A673 (cell line): ENCODE measurements around the gene SH3RF1. TPM values are rescaled to one million over a fixed set of nuclear protein-coding genes. Genes with fewer than 3 reads are reported as not detected.

Source experiments
- BruUV-seq: library from RNA; stranded (reverse); fragments of 400-500 nt; replicated peaks from 2 replicates; lab custom pipeline; 2021; lab: Mats Ljungman, UMichigan
- CTCF ChIA-PET: fragments of 300-600 bp; sonication (Branson Sonifier 250); formaldehyde crosslinking; loops from one replicate; lab custom pipeline; 2022; ENCODE audit warnings: antibody characterized with exemption; lab: Charles Lee
- POLR2A ChIA-PET: fragments of 300-600 bp; sonication (Branson Sonifier 250); formaldehyde crosslinking; loops from one replicate; lab custom pipeline; 2022; ENCODE audit warnings: antibody characterized with exemption; ENCODE audit not compliant: low non-redundant PET; lab: Charles Lee
- DNase-seq: peaks from one replicate; pipeline ENCODE4 v3.0.0-alpha.2; 2015; ENCODE audit warnings: low spot score
- H3K27ac ChIP-seq: fragments of 200-600 bp; sonication (generic); 2 replicates; pipeline ENCODE4 v1.5.1; 2016; ENCODE audit warnings: mixed run types, low read depth, mild to moderate bottlenecking, mixed read lengths, antibody characterized with exemption, low read length; ENCODE audit not compliant: poor library complexity, severe bottlenecking
- H3K27me3 ChIP-seq: fragments of 200-600 bp; sonication (generic); replicated peaks from 2 replicates; pipeline ENCODE4 v1.6.1; 2017; ENCODE audit warnings: mixed run types, low read depth, mild to moderate bottlenecking, mixed read lengths, antibody characterized with exemption, low read length; ENCODE audit not compliant: insufficient read depth, poor library complexity
- H3K36me3 ChIP-seq: fragments of 200-600 bp; sonication (generic); 2 replicates; pipeline ENCODE4 v1.6.1; 2016; ENCODE audit warnings: mixed run types, mild to moderate bottlenecking, mixed read lengths, antibody characterized with exemption, low read length; ENCODE audit not compliant: insufficient read depth, poor library complexity, severe bottlenecking
- H3K4me1 ChIP-seq: fragments of 200-600 bp; sonication (generic); 2 replicates; pipeline ENCODE4 v1.6.1; 2017; ENCODE audit warnings: mixed run types, mild to moderate bottlenecking, mixed read lengths, antibody characterized with exemption, low read length; ENCODE audit not compliant: insufficient read depth, poor library complexity, severe bottlenecking
- H3K4me3 ChIP-seq: fragments of 200-600 bp; sonication (generic); 2 replicates; pipeline ENCODE4 v1.5.1; 2016; ENCODE audit warnings: low read depth, mixed run types, mild to moderate bottlenecking, mixed read lengths, low read length; ENCODE audit not compliant: poor library complexity, severe bottlenecking
- H3K9me3 ChIP-seq: fragments of 200-600 bp; sonication (generic); 2 replicates; pipeline ENCODE4 v1.6.1; 2016; ENCODE audit warnings: mixed run types, low read depth, mild to moderate bottlenecking, mixed read lengths, antibody characterized with exemption, low read length; ENCODE audit not compliant: poor library complexity, severe bottlenecking
- CTCF ChIP-seq: fragments of 300-800, 200-600 bp; sonication (generic); conservative IDR thresholded peaks from 2 replicates; pipeline ENCODE4 v1.5.1; 2017; ENCODE audit warnings: low read depth, mild to moderate bottlenecking, antibody characterized with exemption, low read length, moderate library complexity, mixed read lengths
- EZH2 ChIP-seq: fragments of 200-600 bp; sonication (generic); IDR thresholded peaks from 2 replicates; pipeline ENCODE4 v1.6.1; 2017; ENCODE audit warnings: borderline replicate concordance, low read depth, mild to moderate bottlenecking, mixed read lengths, antibody characterized with exemption, low read length; ENCODE audit not compliant: poor library complexity, severe bottlenecking
- intact Hi-C: fragments of 100-400 bp; cut with micrococcal nuclease; formaldehyde crosslinking; loops from one replicate; pipeline ENCODE4 v1.10.0; 2022; ENCODE audit not compliant: unreplicated experiment
- total RNA-seq: library from RNA; stranded (reverse); gene quantifications from 2 replicates; pipeline ENCODE4 v1.2.3, GENCODE V29; 2021

SH3RF1 gene
- total RNA-seq, 1 experiment from 2014 or later: 15.3 TPM

GRCh38 chr4:169051761-169052593 is 218.8 kb downstream of the SH3RF1 start:
- H3K4me3 ChIP-seq: no peak overlapping the region
- DNase-seq: no peak
- no peaks in the 10 kb centered on the region for H3K27me3 ChIP-seq
- intact Hi-C loops: no loop called here
- CTCF ChIA-PET: no interaction called here
- TF ChIP-seq CTCF: no peak
- TF ChIP-seq EZH2: no peak
- no TSS peak for BruUV-seq
- H3K4me1 ChIP-seq: peaks cover 12% of the 10 kb centered on the region
- POLR2A ChIA-PET: no interaction called here
- no peak overlapping the region for H3K27ac ChIP-seq
- H3K9me3 ChIP-seq: no peaks in the 10 kb centered on the region
- H3K36me3 ChIP-seq: no peaks in the 10 kb centered on the region

GRCh38 chr4:169050881-169051760 is 219.6 kb downstream of the SH3RF1 start:
- ChIA-PET POLR2A (no interaction called here), CTCF (no interaction called here)

GRCh38 chr4:169050284-169050683 is 220.5 kb downstream of the SH3RF1 start:
- no TSS peak for BruUV-seq
- H3K9me3 ChIP-seq: no peaks in the 10 kb centered on the region
- no peak overlapping the region for H3K27ac ChIP-seq
- ChIA-PET POLR2A (no interaction called here), CTCF (no interaction called here)
- peaks cover 12% of the 10 kb centered on the region for H3K4me1 ChIP-seq
- no peak for DNase-seq
- no peaks in the 10 kb centered on the region for H3K27me3 ChIP-seq
- H3K4me3 ChIP-seq: no peak overlapping the region
- TF ChIP-seq CTCF: no peak
- no peak for TF ChIP-seq EZH2
- intact Hi-C loops: no loop called here
- H3K36me3 ChIP-seq: no peaks in the 10 kb centered on the region

More at GRCh38 chr4:169050881-169051760, 219.6 kb downstream of the SH3RF1 start:
- intact Hi-C loops: no loop called here
- DNase-seq: no peak
- Histone ChIP-seq H3K27me3 (no peaks in the 10 kb centered on the region), H3K9me3 (no peaks in the 10 kb centered on the region), H3K4me3 (no peak overlapping the region), H3K27ac (no peak overlapping the region), H3K36me3 (no peaks in the 10 kb centered on the region), H3K4me1 (peaks cover 12% of the 10 kb centered on the region)
- no TSS peak for BruUV-seq
- TF ChIP-seq CTCF: no peak
